Measurements from ENCODE around the gene ARMC9. TPM values are rescaled to one million over a fixed set of nuclear protein-coding genes. Genes with fewer than 3 reads are reported as not detected.

ARMC9 gene
- total and polyA plus RNA-seq, 8 donors: 11.4 to 40.6 (median 13.9) TPM

DNA sequence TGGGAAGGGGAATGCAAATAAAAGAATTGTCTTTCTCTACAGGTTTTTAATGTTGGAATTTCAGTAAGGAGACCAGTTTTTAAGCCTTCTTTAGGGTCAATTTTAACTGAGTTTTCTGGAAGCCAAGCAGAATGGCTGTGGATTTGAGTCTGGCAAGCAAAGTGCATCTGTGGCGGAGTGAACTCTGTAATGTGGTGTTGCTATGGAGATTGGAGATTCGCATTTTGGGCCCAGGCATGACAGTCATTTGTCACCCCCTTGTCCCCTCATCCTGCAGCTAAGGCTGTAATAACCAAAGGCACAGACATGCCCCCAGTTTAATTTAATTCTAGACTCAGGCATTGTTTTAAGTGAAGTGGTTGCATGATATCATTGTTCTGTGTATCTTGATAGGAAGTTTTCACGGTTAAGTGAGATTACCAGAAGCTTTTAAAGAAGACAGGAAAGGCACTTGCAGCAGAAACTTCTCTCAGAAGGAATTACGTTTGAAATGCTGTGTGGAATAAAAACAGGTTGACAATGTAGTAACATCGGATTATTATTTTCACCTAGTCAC, 30.6 kb downstream of the ARMC9 start:
- no peaks in the 10 kb centered on the region for H3K36me3 ChIP-seq
- no peak overlapping the region for H3K27ac ChIP-seq
- TF ChIP-seq, protein P1, sequence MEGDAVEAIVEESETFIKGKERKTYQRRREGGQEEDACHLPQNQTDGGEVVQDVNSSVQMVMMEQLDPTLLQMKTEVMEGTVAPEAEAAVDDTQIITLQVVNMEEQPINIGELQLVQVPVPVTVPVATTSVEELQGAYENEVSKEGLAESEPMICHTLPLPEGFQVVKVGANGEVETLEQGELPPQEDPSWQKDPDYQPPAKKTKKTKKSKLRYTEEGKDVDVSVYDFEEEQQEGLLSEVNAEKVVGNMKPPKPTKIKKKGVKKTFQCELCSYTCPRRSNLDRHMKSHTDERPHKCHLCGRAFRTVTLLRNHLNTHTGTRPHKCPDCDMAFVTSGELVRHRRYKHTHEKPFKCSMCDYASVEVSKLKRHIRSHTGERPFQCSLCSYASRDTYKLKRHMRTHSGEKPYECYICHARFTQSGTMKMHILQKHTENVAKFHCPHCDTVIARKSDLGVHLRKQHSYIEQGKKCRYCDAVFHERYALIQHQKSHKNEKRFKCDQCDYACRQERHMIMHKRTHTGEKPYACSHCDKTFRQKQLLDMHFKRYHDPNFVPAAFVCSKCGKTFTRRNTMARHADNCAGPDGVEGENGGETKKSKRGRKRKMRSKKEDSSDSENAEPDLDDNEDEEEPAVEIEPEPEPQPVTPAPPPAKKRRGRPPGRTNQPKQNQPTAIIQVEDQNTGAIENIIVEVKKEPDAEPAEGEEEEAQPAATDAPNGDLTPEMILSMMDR (IDR thresholded peaks at IDR 0.05): no peak
- intact Hi-C loops (cut with DNase I): no loop called here
- H3K4me3 ChIP-seq: no peak overlapping the region
- no peaks in the 10 kb centered on the region for H3K27me3 ChIP-seq
- DNase-seq (no peak), ATAC-seq (no peak)
- no peaks in the 10 kb centered on the region for H3K9me3 ChIP-seq
- peaks cover 3 to 6% of the 10 kb centered on the region in 2 donors for H3K4me1 ChIP-seq

DNA sequence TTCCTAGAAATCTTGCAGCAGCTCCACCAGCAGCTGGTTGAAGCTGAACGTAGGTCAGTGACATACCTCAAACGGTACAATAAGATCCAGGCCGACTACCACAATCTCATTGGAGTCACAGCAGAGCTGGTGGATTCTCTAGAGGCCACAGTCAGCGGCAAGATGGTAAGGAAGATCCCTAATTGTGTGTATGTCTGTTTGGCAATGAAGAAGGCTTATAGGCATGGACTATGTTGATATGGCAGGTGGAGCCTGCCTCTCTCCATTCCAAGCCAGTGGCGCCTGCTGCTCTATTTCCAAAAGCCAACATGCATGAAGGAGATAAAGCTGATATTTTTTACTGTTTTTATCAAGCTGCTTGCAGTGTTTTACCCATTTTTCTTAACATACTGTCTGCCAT, 36.8 kb downstream of the ARMC9 start:
- TF ChIP-seq, protein P1 (IDR thresholded peaks at IDR 0.05): no peak
- Histone ChIP-seq H3K4me1 (no peaks in the 10 kb centered on the region), H3K4me3 (no peak overlapping the region), H3K36me3 (peaks cover 0 to 8% of the 10 kb centered on the region in 2 donors), H3K9me3 (no peaks in the 10 kb centered on the region), H3K27ac (no peak overlapping the region), H3K27me3 (no peaks in the 10 kb centered on the region)
- ATAC-seq (no peak), DNase-seq (no peak)
- intact Hi-C loops (cut with DNase I): loop anchor here in 1 of 2 donors (10.0 kb wide), 1 partner anchor 180 kb away; no protein-coding TSS in a partner anchor

DNA sequence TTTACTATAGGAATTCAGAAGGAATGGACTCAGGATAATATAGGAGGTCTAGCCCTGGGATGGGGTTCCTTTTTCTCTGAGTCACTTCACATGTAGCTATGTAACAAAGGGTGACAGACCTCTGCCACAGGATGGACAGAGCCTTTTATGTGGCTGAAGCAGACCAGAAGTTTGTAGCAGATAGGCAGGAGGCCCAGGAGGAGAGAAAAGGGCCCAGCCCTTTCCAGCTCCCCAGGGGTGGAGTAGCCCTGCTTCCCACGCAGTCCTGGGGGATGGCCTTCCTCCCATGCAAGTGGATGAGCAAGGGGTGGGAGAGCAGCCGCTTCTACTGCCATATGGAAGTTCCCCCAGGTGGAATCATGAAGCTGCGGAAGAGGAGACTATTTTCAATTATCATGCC, 40.3 kb downstream of the ARMC9 start:
- Histone ChIP-seq H3K27me3 (no peaks in the 10 kb centered on the region), H3K36me3 (peaks cover 0 to 8% of the 10 kb centered on the region in 2 donors), H3K4me3 (no peak overlapping the region), H3K4me1 (peaks cover 3 to 9% of the 10 kb centered on the region in 2 donors), H3K9me3 (no peaks in the 10 kb centered on the region), H3K27ac (no peak overlapping the region)
- intact Hi-C loops (cut with DNase I): loop anchor here in 1 of 2 donors (10.0 kb wide), 1 partner anchor 176 kb away; no protein-coding TSS in a partner anchor
- DNase-seq: no peak
- TF ChIP-seq, protein P1 (IDR thresholded peaks at IDR 0.05): no peak
- no peak for ATAC-seq

DNA sequence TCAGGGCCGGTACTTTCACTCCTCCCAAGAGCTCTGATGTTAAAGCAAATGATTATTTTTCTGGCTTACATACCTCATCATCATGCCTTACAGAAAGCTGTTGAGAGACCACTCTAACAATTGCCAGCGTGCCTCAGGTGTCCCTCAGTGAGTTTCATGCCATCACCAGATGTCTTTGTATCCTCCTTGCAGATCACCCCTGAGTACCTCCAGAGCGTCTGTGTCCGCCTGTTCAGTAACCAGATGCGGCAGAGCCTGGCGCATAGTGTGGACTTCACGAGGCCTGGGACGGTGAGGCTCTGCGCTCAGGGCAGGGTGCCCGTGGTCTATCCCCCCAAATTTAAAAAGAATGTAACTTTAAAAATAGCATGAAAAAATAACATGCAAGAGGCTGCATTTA, 41.3 kb downstream of the ARMC9 start:
- Histone ChIP-seq H3K27me3 (no peaks in the 10 kb centered on the region), H3K9me3 (no peaks in the 10 kb centered on the region), H3K4me1 (peaks cover 3 to 12% of the 10 kb centered on the region in 2 donors), H3K4me3 (no peak overlapping the region), H3K27ac (no peak overlapping the region), H3K36me3 (peaks cover 0 to 8% of the 10 kb centered on the region in 2 donors)
- ATAC-seq: no peak
- intact Hi-C loops (cut with DNase I): loop anchor here in 1 of 2 donors (10.0 kb wide), 1 partner anchor 175 kb away; no protein-coding TSS in a partner anchor
- DNase-seq: no peak
- TF ChIP-seq, protein P1 (IDR thresholded peaks at IDR 0.05): no peak

DNA sequence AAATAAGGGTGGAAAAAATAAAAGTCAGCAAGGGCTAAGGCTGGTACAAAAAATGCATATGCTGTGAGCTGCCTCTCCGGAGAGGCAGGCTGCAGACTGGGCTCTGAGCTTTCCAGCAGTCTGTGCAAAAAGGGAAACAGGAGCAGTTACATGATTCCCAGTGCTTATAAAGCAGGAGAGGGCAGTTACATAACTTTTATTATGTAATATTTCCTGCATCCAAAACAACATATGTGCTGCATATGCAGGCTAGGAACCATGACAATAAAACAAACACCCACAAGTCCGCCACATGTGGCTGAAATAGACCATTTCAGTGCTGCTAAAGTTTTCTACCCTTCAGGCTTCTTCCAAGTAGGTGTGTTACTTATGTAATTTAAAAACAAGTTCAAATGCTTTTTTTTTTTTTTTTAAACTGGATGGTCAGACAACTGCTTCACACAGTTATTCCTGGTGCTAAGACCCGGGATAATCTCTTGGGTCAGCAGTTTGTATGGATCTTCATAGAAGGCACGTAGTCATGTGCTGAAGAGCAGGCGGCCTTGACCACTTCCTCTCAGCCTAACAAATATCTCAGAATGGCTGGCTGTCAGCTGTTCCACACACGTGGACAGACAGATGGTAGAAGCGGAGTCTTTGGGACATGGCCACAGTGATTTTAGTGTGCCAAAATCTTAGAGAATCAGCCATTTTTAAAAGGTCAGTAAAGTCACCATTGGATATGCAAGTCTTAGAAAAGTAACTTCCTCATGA, 43.5 kb downstream of the ARMC9 start:
- DNase-seq: peak in 2 of 4 donors; percentile 28 to 64

More for the DNA sequence above, 43.5 kb downstream of the ARMC9 start:
- TF ChIP-seq, protein P1 (IDR thresholded peaks at IDR 0.05): no peak
- H3K27ac ChIP-seq: peak overlapping the region; percentile 33 to 51
- no peaks in the 10 kb centered on the region for H3K27me3 ChIP-seq
- H3K9me3 ChIP-seq: no peaks in the 10 kb centered on the region
- H3K4me3 ChIP-seq: no peak overlapping the region
- peaks cover 3 to 18% of the 10 kb centered on the region in 2 donors for H3K4me1 ChIP-seq
- intact Hi-C loops (cut with DNase I): no loop called here
- H3K36me3 ChIP-seq: peaks cover 0 to 8% of the 10 kb centered on the region in 2 donors
- ATAC-seq: peak; percentile 18
